ENCODE measurements around the gene GPATCH2. TPM values are rescaled to one million over a fixed set of nuclear protein-coding genes. Genes with fewer than 3 reads are reported as not detected.

Gene GPATCH2
- total RNA-seq, 1 donor from 2014 or later: 13.5 TPM

GRCh38 chr1:217522277-217522676 lies 108.6 kb downstream of the GPATCH2 start:
- Histone ChIP-seq H3K36me3 (no peaks in the 10 kb centered on the region), H3K27ac (no peak overlapping the region), H3K4me1 (no peaks in the 10 kb centered on the region), H3K4me3 (no peak overlapping the region), H3K9me3 (no peaks in the 10 kb centered on the region), H3K27me3 (no peaks in the 10 kb centered on the region)
- no peak for TF ChIP-seq POLR2AphosphoS5 (IDR thresholded peaks at IDR 0.05; ENCODE audit: insufficient read depth in 1 of 2, low read depth in 1 of 2)
- TF ChIP-seq CTCF (IDR thresholded peaks at IDR 0.05): no peak
- TF ChIP-seq POLR2A (IDR thresholded peaks at IDR 0.05): no peak
- no peak for DNase-seq (ENCODE audit: extremely low spot score in 2 of 2)
- intact Hi-C loops (cut with DNase I): no loop called here

GRCh38 chr1:217521317-217521716 lies 109.6 kb downstream of the GPATCH2 start:
- Histone ChIP-seq H3K4me3 (no peak overlapping the region), H3K27ac (no peak overlapping the region), H3K4me1 (no peaks in the 10 kb centered on the region), H3K36me3 (no peaks in the 10 kb centered on the region), H3K9me3 (no peaks in the 10 kb centered on the region), H3K27me3 (no peaks in the 10 kb centered on the region)
- DNase-seq (ENCODE audit: extremely low spot score in 2 of 2): no peak
- intact Hi-C loops (cut with DNase I): no loop called here
- TF ChIP-seq POLR2A (IDR thresholded peaks at IDR 0.05) (no peak), CTCF (IDR thresholded peaks at IDR 0.05) (no peak), POLR2AphosphoS5 (IDR thresholded peaks at IDR 0.05; ENCODE audit: insufficient read depth in 1 of 2, low read depth in 1 of 2) (no peak)

GRCh38 chr1:217506878-217507277 lies 124.0 kb downstream of the GPATCH2 start:
- Histone ChIP-seq H3K9me3 (no peaks in the 10 kb centered on the region), H3K27ac (no peak overlapping the region), H3K4me1 (no peaks in the 10 kb centered on the region), H3K4me3 (no peak overlapping the region), H3K27me3 (no peaks in the 10 kb centered on the region), H3K36me3 (no peaks in the 10 kb centered on the region)
- TF ChIP-seq CTCF (IDR thresholded peaks at IDR 0.05) (no peak), POLR2A (IDR thresholded peaks at IDR 0.05) (no peak), POLR2AphosphoS5 (IDR thresholded peaks at IDR 0.05; ENCODE audit: insufficient read depth in 1 of 2, low read depth in 1 of 2) (no peak)
- DNase-seq (ENCODE audit: extremely low spot score in 2 of 2): no peak
- intact Hi-C loops (cut with DNase I): no loop called here

- DNase-seq (ENCODE audit: extremely low spot score in 2 of 2): no peak
- H3K4me1 ChIP-seq: no peaks in the 10 kb centered on the region
- no peaks in the 10 kb centered on the region for H3K27me3 ChIP-seq
- no peaks in the 10 kb centered on the region for H3K36me3 ChIP-seq
- H3K4me3 ChIP-seq: no peak overlapping the region
- intact Hi-C loops (cut with DNase I): no loop called here
- H3K27ac ChIP-seq: no peak overlapping the region
- TF ChIP-seq CTCF (IDR thresholded peaks at IDR 0.05): no peak
- no peak for TF ChIP-seq POLR2AphosphoS5 (IDR thresholded peaks at IDR 0.05; ENCODE audit: insufficient read depth in 1 of 2, low read depth in 1 of 2)
- H3K9me3 ChIP-seq: no peaks in the 10 kb centered on the region
Measured at GRCh38 chr1:217498209-217498608, 132.7 kb downstream of the GPATCH2 start.

- H3K4me3 ChIP-seq: no peak overlapping the region
Measured at GRCh38 chr1:217495249-217495648, 135.6 kb downstream of the GPATCH2 start.

More at GRCh38 chr1:217495249-217495648, 135.6 kb downstream of the GPATCH2 start:
- H3K4me1 ChIP-seq: no peaks in the 10 kb centered on the region
- H3K27me3 ChIP-seq: no peaks in the 10 kb centered on the region
- H3K36me3 ChIP-seq: no peaks in the 10 kb centered on the region
- no peak overlapping the region for H3K27ac ChIP-seq
- TF ChIP-seq POLR2AphosphoS5 (IDR thresholded peaks at IDR 0.05; ENCODE audit: insufficient read depth in 1 of 2, low read depth in 1 of 2) (no peak), POLR2A (IDR thresholded peaks at IDR 0.05) (no peak)
- intact Hi-C loops (cut with DNase I): no loop called here
- no peak for DNase-seq (ENCODE audit: extremely low spot score in 2 of 2)
- no peaks in the 10 kb centered on the region for H3K9me3 ChIP-seq
